ENCODE measurements around the gene PRKCE. TPM values are rescaled to one million over a fixed set of nuclear protein-coding genes. Genes with fewer than 3 reads are reported as not detected.
A peak's percentile ranks its signal among the peaks of the same experiment; 100 is the strongest.

Gene PRKCE
- total RNA-seq, 6 experiments from 2014 or later = 5.2 to 18.8 (median 11.0) TPM

- Histone ChIP-seq H3K36me3 (no peaks in the 10 kb centered on the region), H3K4me3 (no peak overlapping the region), H3K27me3 (no peaks in the 10 kb centered on the region), H3K4me1 (no peaks in the 10 kb centered on the region), H3K27ac (no peak overlapping the region), H3K9me3 (no peaks in the 10 kb centered on the region)
- ATAC-seq (peak in 3 of 4 donors; percentile 21 to 48 (median 40)), DNase-seq (no peak)
- intact Hi-C loops (cut with DNase I) = no loop called here
- 67% methylated on average over 13 of the region's 15 CpGs for WGBS (ENCODE audit: insufficient coverage, low coverage, low lambda C conversion rate, missing lambda C conversion rate)
- no peak for TF ChIP-seq CTCF (IDR thresholded peaks at IDR 0.05)
- no peak for TF ChIP-seq POLR2A (IDR thresholded peaks at IDR 0.05)
Measured at GRCh38 chr2:45794134-45794617, 142.7 kb downstream of the PRKCE start.

- no peak for DNase-seq
- 73% methylated on average over 4 of the region's 4 CpGs for WGBS (ENCODE audit: insufficient coverage, low coverage, low lambda C conversion rate, missing lambda C conversion rate)
- ATAC-seq = no peak
Measured at GRCh38 chr2:45796500-45796899, 145.0 kb downstream of the PRKCE start.

GRCh38 chr2:45797451-45798230 lies 146.2 kb downstream of the PRKCE start:
- H3K4me1 ChIP-seq = no peaks in the 10 kb centered on the region
- no peak overlapping the region for H3K27ac ChIP-seq
- no peak for TF ChIP-seq CTCF (IDR thresholded peaks at IDR 0.05)
- no peak for TF ChIP-seq POLR2A (IDR thresholded peaks at IDR 0.05)
- H3K9me3 ChIP-seq = no peaks in the 10 kb centered on the region
- no peak overlapping the region for H3K4me3 ChIP-seq
- H3K36me3 ChIP-seq = no peaks in the 10 kb centered on the region
- intact Hi-C loops (cut with DNase I) = no loop called here
- DNase-seq = no peak
- H3K27me3 ChIP-seq = no peaks in the 10 kb centered on the region
- 95% methylated on average over 13 of the region's 13 CpGs for WGBS (ENCODE audit: insufficient coverage, low coverage, low lambda C conversion rate, missing lambda C conversion rate)
- ATAC-seq = no peak

More at GRCh38 chr2:45796500-45796899, 145.0 kb downstream of the PRKCE start:
- Histone ChIP-seq H3K27ac (no peak overlapping the region), H3K4me1 (no peaks in the 10 kb centered on the region), H3K9me3 (no peaks in the 10 kb centered on the region), H3K27me3 (no peaks in the 10 kb centered on the region), H3K36me3 (no peaks in the 10 kb centered on the region), H3K4me3 (no peak overlapping the region)
- intact Hi-C loops (cut with DNase I) = no loop called here
- TF ChIP-seq POLR2A (IDR thresholded peaks at IDR 0.05) (no peak), CTCF (IDR thresholded peaks at IDR 0.05) (no peak)

DNA sequence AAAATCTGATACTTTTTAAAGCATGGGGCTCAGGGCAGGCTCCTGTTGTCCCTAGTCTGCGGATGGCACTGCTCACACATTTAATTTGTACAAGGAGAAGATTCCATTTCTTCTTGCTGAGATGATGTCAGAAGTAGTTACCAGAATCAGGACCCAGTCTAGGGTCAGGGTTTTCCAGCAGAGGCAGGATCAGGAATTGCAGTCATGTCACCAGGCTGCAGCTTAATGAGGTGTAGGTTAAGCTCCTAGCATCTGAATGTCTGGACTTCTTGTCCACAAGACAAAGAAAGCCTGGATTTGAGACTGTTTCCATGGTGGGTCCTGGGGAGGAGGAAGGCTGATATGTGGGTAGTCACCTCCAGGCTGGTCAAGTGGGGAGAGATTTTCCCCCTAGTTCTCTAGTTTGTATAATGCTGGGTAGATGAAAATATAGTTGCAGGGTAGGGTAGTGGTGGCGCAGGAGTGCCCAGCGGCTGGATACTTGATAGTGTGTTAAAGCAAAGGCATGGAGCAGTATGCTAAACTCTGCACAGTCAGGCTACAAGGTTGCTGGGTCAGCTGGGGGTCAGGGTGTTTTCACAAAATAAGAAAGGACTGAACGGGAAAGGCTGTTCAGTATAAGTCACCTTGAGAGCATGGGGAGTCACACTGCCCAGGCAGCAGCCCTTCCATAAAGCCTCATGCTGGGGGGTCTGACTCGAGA lies 148.4 kb downstream of the PRKCE start:
- H3K27ac ChIP-seq = no peak overlapping the region
- no peak for ATAC-seq
- H3K27me3 ChIP-seq = no peaks in the 10 kb centered on the region
- H3K9me3 ChIP-seq = no peaks in the 10 kb centered on the region
- TF ChIP-seq CTCF (IDR thresholded peaks at IDR 0.05) (no peak), POLR2A (IDR thresholded peaks at IDR 0.05) (no peak)
- intact Hi-C loops (cut with DNase I) = no loop called here
- H3K4me3 ChIP-seq = no peak overlapping the region
- no peaks in the 10 kb centered on the region for H3K4me1 ChIP-seq
- 96% methylated on average over 3 of the region's 5 CpGs for WGBS (ENCODE audit: insufficient coverage, low coverage, low lambda C conversion rate, missing lambda C conversion rate)
- no peak for DNase-seq
- no peaks in the 10 kb centered on the region for H3K36me3 ChIP-seq
